GM23338 (cell line): ENCODE measurements around the gene RHBDL3.

Experiments
- CREB1 ChIP-seq: fragments of 250-450 bp; sonication (Bioruptor Pico); IDR thresholded peaks from 2 replicates; pipeline ENCODE4 v1.5.0; 2020; ENCODE audit warnings: low read depth, mild to moderate bottlenecking, moderate library complexity
- EZH2 ChIP-seq: fragments of 200-600 bp; sonication (generic); IDR thresholded peaks from one replicate; pipeline ENCODE4 v1.8.0; 2017; ENCODE audit warnings: antibody characterized with exemption, mild to moderate bottlenecking, low read depth; ENCODE audit not compliant: unreplicated experiment
- EZH2phosphoT487 ChIP-seq: fragments of 200-600 bp; sonication (generic); IDR thresholded peaks from one replicate; pipeline ENCODE4 v1.8.1; 2018; ENCODE audit warnings: antibody characterized with exemption; ENCODE audit not compliant: unreplicated experiment
- POLR2AphosphoS5 ChIP-seq: IDR thresholded peaks from 2 replicates; pipeline ENCODE4 v1.6.1; 2016; ENCODE audit warnings: antibody characterized with exemption, low read depth
- ZNF114 ChIP-seq: fragments of 250-450 bp; sonication (Bioruptor Pico); IDR thresholded peaks from 2 replicates; pipeline ENCODE4 v1.5.0; 2020; ENCODE audit warnings: mild to moderate bottlenecking, moderate library complexity
- TF ChIP-seq, protein P1 (sequence below), 2 experiments: fragments of 200-600 bp in 1 of 2; sonication (generic) in 1 of 2; conservative IDR thresholded peaks; 2 replicates each; pipeline versions ENCODE4 v1.5.1 to v1.6.1; 2016 to 2017; ENCODE audit warnings: antibody characterized with exemption in 2 of 2, low read depth in 2 of 2, mild to moderate bottlenecking in 2 of 2, moderate library complexity in 1 of 2
- TF ChIP-seq, protein P2 (sequence below): IDR thresholded peaks from one replicate; pipeline ENCODE4 v1.6.1; 2018; ENCODE audit warnings: antibody characterized with exemption; ENCODE audit not compliant: unreplicated experiment

DNA sequence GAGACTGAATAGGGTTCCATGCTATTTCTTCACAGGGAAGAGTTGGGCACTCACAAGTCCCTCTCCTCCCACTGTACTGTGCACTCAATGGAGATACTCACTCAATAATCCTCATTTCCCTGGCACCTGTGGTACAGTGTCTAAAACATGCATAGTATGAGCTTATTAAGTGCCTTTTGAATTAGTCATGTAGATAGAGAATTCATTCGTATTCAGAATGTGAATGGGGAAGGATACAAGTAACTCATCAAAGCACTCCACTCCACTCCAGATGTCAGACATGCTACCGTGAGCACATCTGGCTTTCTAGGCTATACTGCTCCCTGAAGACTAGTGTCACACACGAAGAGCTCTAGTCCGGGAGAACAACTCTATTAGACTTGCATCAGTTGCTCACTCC is 70.1 kb downstream of the RHBDL3 start:
- no peak for TF ChIP-seq EZH2
- TF ChIP-seq, protein P1, sequence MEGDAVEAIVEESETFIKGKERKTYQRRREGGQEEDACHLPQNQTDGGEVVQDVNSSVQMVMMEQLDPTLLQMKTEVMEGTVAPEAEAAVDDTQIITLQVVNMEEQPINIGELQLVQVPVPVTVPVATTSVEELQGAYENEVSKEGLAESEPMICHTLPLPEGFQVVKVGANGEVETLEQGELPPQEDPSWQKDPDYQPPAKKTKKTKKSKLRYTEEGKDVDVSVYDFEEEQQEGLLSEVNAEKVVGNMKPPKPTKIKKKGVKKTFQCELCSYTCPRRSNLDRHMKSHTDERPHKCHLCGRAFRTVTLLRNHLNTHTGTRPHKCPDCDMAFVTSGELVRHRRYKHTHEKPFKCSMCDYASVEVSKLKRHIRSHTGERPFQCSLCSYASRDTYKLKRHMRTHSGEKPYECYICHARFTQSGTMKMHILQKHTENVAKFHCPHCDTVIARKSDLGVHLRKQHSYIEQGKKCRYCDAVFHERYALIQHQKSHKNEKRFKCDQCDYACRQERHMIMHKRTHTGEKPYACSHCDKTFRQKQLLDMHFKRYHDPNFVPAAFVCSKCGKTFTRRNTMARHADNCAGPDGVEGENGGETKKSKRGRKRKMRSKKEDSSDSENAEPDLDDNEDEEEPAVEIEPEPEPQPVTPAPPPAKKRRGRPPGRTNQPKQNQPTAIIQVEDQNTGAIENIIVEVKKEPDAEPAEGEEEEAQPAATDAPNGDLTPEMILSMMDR (conservative IDR thresholded peaks at IDR 0.05; ENCODE audit: low read depth in 2 of 2): no peak
- TF ChIP-seq ZNF114 (CRISPR knock-in tag): no peak
- TF ChIP-seq POLR2AphosphoS5: no peak
- no peak for TF ChIP-seq EZH2phosphoT487
- no peak for TF ChIP-seq CREB1 (CRISPR knock-in tag)
- TF ChIP-seq, protein P2, sequence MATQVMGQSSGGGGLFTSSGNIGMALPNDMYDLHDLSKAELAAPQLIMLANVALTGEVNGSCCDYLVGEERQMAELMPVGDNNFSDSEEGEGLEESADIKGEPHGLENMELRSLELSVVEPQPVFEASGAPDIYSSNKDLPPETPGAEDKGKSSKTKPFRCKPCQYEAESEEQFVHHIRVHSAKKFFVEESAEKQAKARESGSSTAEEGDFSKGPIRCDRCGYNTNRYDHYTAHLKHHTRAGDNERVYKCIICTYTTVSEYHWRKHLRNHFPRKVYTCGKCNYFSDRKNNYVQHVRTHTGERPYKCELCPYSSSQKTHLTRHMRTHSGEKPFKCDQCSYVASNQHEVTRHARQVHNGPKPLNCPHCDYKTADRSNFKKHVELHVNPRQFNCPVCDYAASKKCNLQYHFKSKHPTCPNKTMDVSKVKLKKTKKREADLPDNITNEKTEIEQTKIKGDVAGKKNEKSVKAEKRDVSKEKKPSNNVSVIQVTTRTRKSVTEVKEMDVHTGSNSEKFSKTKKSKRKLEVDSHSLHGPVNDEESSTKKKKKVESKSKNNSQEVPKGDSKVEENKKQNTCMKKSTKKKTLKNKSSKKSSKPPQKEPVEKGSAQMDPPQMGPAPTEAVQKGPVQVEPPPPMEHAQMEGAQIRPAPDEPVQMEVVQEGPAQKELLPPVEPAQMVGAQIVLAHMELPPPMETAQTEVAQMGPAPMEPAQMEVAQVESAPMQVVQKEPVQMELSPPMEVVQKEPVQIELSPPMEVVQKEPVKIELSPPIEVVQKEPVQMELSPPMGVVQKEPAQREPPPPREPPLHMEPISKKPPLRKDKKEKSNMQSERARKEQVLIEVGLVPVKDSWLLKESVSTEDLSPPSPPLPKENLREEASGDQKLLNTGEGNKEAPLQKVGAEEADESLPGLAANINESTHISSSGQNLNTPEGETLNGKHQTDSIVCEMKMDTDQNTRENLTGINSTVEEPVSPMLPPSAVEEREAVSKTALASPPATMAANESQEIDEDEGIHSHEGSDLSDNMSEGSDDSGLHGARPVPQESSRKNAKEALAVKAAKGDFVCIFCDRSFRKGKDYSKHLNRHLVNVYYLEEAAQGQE: no peak
